HG02852 (cell line): ENCODE data around the gene ABCB1.
"Not testable (repeated sequence)": the region's sequence is repeated elsewhere in the genome, so short reads cannot be mapped to it uniquely, and the experiment has no call there.

Experiments used
- ATAC-seq: cut with Tn5 transposase; IDR thresholded peaks from one replicate; pipeline ENCODE4 v1.9.1; 2021; ENCODE audit warnings: mild to moderate bottlenecking, moderate library complexity; ENCODE audit not compliant: unreplicated experiment

Gene ABCB1

GRCh38 chr7:87580636-87581035 lies 20.0 kb downstream of the ABCB1 start:
- ATAC-seq: no peak

GRCh38 chr7:87575521-87575920 lies 25.2 kb downstream of the ABCB1 start:
- ATAC-seq: no peak

DNA sequence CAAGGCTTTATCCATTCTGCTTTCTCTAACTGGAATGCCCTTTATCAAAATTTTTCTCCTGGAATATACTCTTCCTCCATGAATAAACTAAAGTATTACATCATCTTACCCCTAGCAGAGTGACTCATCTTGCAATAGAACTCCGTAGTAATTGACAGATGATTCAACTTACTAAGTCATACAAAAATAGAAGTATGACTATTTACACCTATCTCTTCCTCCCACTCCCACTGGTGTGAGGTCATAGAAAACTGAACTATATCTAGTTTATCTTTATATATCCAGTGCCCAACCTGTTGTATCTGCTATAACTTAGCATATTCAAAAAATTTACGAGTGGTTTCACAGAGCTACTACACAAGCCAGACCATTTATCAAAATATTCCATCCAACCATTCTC lies 26.1 kb downstream of the ABCB1 start:
- no peak for ATAC-seq

DNA sequence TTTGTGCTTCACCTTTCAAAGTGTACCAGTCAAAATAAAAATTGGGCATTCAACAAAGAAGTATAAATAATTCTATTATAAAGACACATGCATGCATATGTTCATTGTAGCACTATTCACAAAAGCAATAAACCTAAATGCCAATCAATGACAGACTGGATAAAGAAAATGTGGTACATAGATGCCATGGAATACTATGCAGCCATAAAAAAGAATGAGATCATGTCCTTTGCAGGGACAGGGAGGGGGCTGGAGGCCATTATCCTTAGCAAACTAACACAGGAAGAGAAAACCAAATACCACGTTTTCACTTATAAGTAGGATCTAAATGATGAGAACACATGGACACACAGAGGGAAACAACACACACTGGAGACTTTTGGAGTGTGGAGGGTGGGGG lies 28.2 kb downstream of the ABCB1 start:
- not testable (repeated sequence) for ATAC-seq

- no peak for ATAC-seq
Measured at GRCh38 chr7:87570178-87570577, 30.5 kb downstream of the ABCB1 start.

DNA sequence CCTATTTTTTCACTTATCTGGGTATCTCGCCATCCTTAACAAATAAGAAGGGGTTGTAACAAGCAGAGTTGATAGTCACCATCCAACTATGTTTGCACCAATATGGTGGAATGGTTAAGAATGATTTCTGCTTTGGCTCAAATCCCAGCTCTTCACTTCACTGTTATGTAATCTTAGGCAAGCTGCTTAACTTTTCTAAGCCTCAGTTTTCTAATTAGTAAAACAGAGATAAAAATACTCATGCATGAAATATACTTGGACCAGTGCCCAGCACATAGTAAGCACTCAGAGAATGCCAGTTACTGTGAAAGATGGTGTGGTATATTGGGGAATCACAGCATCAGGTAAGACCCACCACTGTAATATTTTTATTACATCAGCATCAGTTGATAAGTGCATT lies 33.6 kb downstream of the ABCB1 start:
- no peak for ATAC-seq

GRCh38 chr7:87566311-87566900 lies 34.3 kb downstream of the ABCB1 start:
- no peak for ATAC-seq

- no peak for ATAC-seq
Measured at GRCh38 chr7:87565877-87566276, 34.8 kb downstream of the ABCB1 start.

DNA sequence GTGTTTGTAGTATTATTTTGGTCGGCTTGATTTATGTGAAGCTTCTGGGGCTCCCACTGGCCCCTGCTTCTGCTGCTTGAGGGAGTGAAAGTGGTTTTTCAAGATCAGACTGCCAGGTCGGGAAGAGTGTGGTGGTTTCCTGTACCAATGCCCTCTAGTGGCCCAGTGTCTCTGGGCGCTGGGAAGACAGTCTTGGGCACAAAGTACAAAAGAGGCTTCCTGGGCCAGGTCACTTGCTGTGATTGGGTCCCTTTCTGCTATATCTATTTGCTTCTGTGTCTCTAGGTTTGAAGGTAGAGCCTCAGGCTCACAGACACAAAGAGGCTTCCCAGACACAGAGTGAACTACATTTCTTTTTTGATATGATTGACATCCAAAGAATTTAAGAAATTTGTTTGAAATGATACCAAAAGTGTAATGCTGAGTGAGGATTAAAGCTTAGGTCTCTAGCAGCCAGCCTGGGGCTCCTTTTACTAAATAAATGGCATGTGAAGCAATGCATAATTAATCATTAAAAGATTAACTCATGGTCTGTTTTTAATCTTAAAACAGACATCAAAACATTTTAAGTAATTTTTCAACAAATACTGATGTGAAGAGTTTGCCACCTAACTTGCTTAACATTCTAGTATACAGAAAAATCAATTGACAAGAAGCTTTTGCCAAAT lies 36.3 kb downstream of the ABCB1 start:
- ATAC-seq: no peak

DNA sequence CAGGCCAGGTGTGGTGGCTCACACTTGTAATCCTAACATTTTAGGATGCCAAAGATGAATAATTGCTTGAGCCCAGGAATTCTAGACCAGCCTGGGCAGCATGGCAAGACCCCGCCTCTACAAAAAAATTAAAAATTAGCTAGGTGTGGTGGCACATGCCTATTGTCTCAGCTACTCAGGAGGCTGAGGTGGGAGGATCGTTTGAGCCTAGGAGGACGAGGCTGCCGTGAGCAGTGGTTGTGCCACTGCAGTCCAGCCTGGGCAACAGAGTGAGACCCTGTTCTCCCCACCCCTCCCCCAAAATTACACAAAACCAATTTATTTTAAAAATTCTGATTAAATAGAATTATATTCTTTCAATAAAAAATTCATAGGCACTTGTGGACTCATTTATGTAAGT lies 39.0 kb downstream of the ABCB1 start:
- ATAC-seq: no peak

DNA sequence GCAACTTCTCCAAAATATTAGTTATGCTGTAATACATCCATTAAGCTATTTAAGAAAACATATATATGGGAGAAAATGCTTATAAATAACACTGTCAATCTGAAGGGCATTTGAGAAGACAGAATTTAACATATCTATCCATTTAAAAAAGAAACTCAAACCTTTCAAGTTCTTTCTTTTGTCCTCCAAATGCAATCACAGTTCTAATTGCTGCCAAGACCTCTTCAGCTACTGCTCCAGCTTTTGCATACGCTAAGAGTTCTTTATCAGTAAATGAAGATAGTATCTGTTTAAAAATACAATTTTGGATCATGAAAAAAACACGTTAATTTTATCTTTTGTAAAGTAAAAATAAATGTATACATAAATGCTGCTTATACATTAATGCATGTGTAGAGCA lies 39.6 kb downstream of the ABCB1 start:
- ATAC-seq: no peak

DNA sequence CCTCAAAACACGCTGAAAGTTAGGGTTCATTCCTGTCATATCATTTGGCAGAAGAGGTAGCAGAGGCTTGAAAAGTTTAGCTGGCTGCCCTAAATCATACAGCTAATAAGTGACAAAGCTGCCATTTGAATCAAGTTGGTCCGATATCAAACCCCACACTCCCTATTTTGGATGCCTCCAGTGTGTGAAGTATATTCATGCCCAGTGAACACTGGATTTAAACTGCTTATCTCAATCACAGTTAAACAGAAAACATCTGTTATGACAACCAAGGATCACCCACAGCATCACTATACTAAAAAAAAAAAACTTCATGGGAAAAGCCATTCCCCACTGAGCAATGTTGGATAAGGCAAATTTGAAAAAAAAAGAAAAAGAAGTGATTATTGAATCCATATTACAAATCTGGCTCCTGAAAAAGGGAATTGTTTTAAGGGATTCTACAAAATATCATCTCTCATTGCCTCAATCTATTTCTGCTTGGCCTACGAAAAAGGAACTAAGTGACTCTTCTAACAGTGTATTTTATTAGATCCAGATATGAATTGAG lies 48.3 kb downstream of the ABCB1 start:
- ATAC-seq: no peak

GRCh38 chr7:87548123-87548919 lies 52.4 kb downstream of the ABCB1 start:
- no peak for ATAC-seq

- no peak for ATAC-seq
Measured at GRCh38 chr7:87545760-87546159, 54.9 kb downstream of the ABCB1 start.

DNA sequence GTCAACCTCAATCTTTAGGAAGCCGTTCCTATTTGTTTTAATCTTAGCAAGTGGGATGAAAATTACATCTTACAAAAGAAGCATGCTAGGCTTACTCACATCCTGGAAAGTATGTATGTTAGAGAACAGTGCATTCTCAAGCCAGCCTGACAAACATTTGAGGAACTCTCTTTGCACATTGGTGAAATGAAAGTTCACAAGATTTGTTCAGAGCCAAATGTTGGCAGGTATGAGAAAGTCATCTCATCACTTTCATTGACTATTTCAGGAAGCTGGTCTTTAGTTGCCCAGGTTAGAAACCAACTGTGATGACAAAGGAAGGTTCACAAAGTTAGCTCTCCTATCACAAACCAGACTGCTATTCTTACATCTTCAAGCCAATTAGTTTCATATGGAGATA lies 57.1 kb downstream of the ABCB1 start:
- ATAC-seq: no peak

DNA sequence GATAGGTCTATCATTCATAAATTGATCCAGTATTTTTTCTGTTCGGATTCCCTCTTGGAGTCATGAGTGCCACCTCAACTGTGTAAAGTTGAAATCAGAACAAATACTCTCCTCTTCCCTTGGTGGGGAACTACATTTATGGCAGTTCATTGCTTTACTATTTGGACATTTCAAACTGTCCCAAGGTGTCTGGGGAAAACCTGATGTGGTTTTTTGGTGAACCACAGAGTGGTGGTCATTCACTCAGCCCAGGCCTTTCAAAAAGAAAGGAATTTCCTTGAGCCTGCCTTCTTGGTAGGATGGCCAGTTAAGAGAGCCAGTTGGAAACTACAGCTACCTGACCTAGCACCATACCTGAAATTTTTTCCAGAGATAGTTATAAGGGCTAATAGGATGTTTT lies 59.0 kb downstream of the ABCB1 start:
- no peak for ATAC-seq

DNA sequence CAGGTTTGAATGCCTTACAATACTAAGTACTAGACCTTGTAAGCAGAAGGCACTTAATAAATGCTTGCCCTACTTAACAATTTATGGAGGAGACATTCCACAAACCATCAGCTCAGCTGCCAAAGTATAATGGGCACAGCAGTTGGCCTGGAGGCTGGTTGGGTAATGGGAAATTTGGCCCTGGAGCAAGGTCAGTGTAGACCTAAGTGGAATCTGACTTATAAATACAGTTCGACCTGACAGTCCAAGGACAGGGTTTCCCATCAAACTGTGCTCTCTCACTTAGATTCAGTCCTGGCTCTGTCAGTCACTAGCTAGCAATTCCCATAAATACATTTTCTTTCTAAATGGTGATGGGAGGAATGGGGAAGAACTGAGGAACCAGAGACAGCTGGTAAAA lies 62.6 kb downstream of the ABCB1 start:
- ATAC-seq: no peak

GRCh38 chr7:87534072-87534471 lies 66.6 kb downstream of the ABCB1 start:
- no peak for ATAC-seq

GRCh38 chr7:87530126-87530525 lies 70.6 kb downstream of the ABCB1 start:
- ATAC-seq: no peak

DNA sequence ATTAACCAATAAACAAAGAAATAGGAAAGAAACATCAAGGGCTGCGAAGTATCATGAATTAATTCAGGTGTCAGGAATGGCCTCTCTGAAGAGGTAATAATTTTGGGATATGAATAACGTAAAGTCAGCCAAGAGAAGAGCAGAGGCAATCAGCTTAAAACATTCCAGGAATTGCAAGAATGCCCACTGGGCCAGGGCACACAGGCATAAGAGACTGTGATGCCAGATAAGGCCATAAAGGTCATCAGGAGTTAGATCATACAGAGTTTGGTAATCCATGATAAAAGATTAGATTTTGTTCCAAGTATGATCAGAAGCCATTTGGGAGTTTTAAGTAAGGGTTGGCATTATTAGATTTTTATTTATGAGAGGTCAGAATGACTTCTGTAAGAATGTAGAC lies 72.0 kb downstream of the ABCB1 start:
- no peak for ATAC-seq

DNA sequence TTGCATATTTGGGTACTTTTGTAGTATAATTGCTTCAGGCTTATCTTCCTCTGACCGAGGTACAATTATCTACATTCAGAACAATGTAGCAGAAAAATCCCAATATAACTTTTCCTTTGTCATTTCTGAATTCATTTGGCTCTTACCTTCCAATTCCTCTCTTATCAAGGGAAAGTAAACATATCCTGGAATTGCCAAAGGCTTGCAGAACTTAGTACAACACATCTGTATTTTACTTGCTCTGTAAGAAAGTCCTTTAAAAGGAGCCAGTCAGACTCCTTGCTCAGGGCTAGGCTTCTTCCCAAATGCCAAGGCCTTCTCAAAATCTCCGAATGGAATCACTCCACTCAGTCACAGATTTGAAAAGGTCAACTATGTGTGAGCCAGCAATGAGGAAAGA lies 81.9 kb downstream of the ABCB1 start:
- ATAC-seq: no peak

DNA sequence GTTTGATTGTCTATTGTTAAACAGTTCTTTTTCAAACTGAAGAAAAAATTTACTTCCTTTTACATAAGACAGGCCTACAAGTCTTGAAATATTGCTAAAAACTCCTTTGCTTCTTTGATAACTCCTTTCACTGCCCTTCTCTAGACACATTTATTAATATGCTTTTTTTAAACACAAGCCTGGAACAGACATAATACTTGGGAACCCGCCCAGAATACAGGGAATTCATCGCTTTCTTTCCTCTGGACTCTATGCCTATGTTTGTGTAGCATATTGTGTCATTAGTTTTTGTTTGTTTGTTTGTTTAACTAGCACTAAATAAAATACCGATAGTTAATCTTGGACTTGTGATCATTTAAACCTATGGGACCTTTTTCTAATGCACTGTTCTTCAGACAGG lies 82.8 kb downstream of the ABCB1 start:
- ATAC-seq: no peak
